ENCODE measurements around the gene FAM120B. TPM values are rescaled to one million over a fixed set of nuclear protein-coding genes. Genes with fewer than 3 reads are reported as not detected.

The FAM120B gene
- total RNA-seq, 6 experiments from 2014 or later: 33.3 to 36.6 (median 35.4) TPM

DNA sequence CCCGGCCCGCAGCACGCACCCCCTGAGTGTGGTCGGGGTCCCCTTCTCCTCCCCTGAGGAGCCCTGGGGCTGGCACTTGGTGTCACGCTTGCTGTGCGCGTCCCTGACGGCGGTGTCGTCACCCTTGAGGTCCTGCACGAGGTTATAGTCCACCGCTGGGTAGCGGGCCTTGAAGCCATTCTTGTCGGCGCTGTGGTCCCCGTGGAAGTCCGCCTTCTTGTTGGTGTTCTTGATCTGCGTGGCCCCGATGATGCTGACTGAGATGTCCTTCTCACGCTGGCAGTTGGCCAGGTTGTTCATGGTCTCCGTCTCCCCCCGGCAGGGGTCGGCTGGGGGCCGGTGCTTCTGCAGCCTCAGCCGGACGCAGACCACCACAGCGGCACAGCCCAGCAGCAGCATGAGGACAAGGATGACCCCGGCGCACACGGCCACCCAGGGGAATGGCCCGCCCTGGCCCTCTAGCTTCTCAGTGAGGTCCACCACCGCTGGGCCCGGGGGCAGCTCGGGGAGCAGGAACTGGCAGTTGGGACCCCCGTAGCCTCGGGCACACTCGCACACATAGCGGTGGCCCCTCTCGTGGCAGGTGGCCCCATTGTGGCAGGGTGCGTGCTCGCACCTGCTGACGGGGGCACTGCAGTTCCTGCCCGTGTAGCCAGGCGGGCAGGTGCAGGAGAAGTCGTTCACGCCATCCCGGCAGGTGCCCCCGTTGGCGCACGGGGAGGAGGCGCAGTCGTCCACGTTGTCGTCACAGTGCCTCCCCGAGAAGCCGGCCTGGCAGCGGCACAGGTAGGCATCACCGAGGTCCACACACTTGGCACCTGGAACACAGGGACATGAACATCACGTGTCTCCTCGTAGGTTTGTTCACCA, 23.1 kb upstream of the FAM120B start:
- DNase-seq: no peak
- Mint-ChIP-seq H3K4me1 (ENCODE audit: low read depth) (no peaks in the 10 kb centered on the region), H3K9me3 (no peaks in the 10 kb centered on the region), H3K27me3 (ENCODE audit: insufficient read depth) (peaks cover 14% of the 10 kb centered on the region), H3K4me3 (no peak overlapping the region), H3K36me3 (ENCODE audit: low read depth) (no peaks in the 10 kb centered on the region), H3K27ac (no peak overlapping the region)
- TF ChIP-seq, protein P1, sequence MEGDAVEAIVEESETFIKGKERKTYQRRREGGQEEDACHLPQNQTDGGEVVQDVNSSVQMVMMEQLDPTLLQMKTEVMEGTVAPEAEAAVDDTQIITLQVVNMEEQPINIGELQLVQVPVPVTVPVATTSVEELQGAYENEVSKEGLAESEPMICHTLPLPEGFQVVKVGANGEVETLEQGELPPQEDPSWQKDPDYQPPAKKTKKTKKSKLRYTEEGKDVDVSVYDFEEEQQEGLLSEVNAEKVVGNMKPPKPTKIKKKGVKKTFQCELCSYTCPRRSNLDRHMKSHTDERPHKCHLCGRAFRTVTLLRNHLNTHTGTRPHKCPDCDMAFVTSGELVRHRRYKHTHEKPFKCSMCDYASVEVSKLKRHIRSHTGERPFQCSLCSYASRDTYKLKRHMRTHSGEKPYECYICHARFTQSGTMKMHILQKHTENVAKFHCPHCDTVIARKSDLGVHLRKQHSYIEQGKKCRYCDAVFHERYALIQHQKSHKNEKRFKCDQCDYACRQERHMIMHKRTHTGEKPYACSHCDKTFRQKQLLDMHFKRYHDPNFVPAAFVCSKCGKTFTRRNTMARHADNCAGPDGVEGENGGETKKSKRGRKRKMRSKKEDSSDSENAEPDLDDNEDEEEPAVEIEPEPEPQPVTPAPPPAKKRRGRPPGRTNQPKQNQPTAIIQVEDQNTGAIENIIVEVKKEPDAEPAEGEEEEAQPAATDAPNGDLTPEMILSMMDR (IDR thresholded peaks at IDR 0.05): no peak

DNA sequence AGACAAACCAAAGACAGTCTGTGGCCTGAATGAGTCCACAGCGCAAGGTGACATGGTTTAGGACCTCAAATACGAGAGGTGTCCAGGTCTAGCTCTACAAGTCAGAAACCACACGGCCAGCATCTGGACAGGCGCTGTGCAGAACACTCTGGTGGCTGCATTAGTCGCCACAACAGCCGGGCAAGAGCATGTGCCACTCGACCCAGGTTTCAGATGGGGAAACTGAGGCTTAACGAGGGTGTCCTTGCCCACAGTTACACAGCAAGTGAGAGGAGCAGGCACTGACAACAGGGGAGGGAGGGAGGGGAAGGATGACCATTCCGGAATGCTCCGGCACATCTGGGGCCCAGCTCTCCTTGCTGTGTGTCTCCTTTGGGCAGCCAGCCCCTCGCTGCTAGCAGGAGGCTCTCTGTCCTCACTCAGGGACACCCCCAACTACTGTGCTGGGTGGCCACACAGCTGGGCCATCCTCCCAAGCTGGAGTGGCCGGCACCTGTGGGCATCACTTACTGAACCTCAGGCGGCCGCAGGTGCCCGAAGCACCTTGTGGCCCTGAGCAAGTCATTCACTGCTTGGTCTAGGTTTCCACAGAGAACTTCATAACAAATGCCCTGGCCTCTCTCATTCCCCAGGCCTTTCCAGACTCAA, 22.3 kb upstream of the FAM120B start:
- Mint-ChIP-seq H3K27ac (no peak overlapping the region), H3K9me3 (no peaks in the 10 kb centered on the region), H3K36me3 (ENCODE audit: low read depth) (no peaks in the 10 kb centered on the region), H3K27me3 (ENCODE audit: insufficient read depth) (peaks cover 19% of the 10 kb centered on the region), H3K4me3 (no peak overlapping the region), H3K4me1 (ENCODE audit: low read depth) (no peaks in the 10 kb centered on the region)
- no peak for DNase-seq
- TF ChIP-seq, protein P1 (IDR thresholded peaks at IDR 0.05): no peak

DNA sequence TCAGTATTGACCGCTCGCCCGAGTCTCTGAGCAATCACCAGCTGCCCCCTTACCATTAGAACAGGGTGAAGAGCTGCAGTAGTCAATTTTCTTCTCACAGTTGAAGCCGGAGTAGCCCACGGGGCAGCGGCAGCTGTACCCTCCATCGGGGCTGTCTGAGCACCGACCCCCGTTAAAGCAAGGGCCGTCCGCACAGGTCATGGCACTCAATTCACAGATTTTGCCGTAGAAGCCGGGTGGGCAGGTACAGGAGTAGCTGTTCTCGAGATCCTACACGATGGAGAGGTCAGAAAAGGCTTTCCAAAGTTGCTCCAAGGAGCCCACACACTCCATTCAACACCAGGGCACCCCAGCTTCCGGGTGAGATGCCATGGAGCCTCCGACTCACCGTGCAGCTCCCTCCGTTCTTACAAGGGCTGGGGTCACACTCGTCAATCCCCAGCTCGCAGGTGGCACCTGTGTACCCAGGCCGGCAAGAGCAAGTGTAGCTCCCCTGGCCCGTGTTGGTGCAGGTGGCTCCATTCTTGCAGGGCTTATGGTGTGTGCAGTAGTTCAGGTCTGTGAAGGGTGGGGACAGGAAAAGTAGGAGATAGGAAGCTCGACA, 21.6 kb upstream of the FAM120B start:
- Mint-ChIP-seq H3K4me1 (ENCODE audit: low read depth) (no peaks in the 10 kb centered on the region), H3K27me3 (ENCODE audit: insufficient read depth) (peaks cover 20% of the 10 kb centered on the region), H3K27ac (no peak overlapping the region), H3K36me3 (ENCODE audit: low read depth) (no peaks in the 10 kb centered on the region), H3K4me3 (no peak overlapping the region), H3K9me3 (no peaks in the 10 kb centered on the region)
- TF ChIP-seq, protein P1 (IDR thresholded peaks at IDR 0.05): no peak
- no peak for DNase-seq

DNA sequence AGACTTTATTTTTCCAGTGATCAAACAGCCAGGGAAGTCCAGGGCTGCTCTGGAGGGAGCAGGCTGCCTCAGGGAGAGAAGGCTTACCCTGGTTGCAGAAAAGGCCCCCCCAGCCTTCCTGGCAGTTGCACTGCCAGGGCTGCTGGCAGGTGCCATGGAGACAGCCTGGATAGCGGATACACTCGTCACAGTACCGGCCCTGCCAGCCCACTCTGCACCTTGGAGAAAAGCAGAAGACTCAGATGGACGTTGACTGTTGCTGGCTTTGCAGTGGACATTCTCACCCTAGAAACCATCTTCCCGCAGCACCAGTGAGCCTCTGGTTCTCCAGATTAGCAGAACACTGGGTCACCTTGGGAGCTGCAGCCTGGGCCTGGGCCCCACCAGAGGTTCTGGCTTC, 21.1 kb upstream of the FAM120B start:
- DNase-seq: no peak
- Mint-ChIP-seq H3K36me3 (ENCODE audit: low read depth) (no peaks in the 10 kb centered on the region), H3K4me3 (no peak overlapping the region), H3K9me3 (no peaks in the 10 kb centered on the region), H3K4me1 (ENCODE audit: low read depth) (no peaks in the 10 kb centered on the region), H3K27me3 (ENCODE audit: insufficient read depth) (peaks cover 24% of the 10 kb centered on the region), H3K27ac (no peak overlapping the region)
- TF ChIP-seq, protein P1 (IDR thresholded peaks at IDR 0.05): no peak

DNA sequence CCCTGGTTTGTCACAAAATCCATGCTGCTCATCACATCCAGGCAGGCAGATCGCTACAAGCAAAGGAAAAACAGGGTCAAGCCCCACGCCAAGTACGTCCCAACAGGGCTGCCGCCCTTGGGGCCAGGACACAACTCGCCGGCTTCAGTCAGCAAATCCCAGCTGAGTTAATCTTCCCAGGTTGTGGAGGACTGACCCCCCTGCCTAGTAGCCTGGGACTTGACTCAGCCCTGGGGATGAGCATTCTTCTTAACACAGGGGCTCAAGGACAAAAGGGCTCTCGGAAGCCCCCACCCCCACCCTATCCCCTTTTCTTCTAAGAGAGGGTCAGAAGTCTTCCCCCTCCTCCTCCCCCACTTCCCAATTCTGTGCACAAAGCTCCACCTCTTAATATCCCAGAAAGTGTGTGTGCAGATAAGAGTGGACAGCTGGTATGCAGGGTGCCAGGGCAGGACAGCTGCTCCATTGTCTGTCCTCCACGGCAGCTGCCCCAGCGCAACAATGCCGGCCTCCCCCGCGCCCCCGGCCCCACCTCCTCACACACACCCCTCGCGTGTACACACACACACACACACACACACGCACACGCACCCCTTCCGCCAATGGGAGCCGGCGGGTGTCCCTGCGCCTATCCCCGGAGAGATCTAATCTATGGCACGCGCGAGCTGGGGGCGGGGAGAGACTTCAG, 20.2 kb upstream of the FAM120B start:
- no peak for DNase-seq
- Mint-ChIP-seq H3K27ac (no peak overlapping the region), H3K4me1 (ENCODE audit: low read depth) (no peaks in the 10 kb centered on the region), H3K9me3 (no peaks in the 10 kb centered on the region), H3K36me3 (ENCODE audit: low read depth) (no peaks in the 10 kb centered on the region), H3K27me3 (ENCODE audit: insufficient read depth) (peaks cover 24% of the 10 kb centered on the region), H3K4me3 (no peak overlapping the region)
- TF ChIP-seq, protein P1 (IDR thresholded peaks at IDR 0.05): no peak
